GM18498 (cell line): ENCODE measurements around the gene E2F1.

Experiments used
- ATAC-seq: cut with Tn5 transposase; IDR thresholded peaks from one replicate; pipeline ENCODE4 v1.9.1; 2021; ENCODE audit warnings: mild to moderate bottlenecking, moderate library complexity; ENCODE audit not compliant: unreplicated experiment

E2F1 gene

GRCh38 chr20:33686100-33686983, at the start of gene E2F1:
E2F1 (minus strand) TSS chr20:33686385; CDS start chr20:33686264, 121 bp downstream.
- peak; percentile 86 for ATAC-seq

- no peak for ATAC-seq
These were observed 47.7 kb upstream of the E2F1 start for GRCh38 chr20:33733654-33734576.

GRCh38 chr20:33732166-33732970, 46.2 kb upstream of the E2F1 start:
- peak; percentile 68 for ATAC-seq

GRCh38 chr20:33731693-33732165, 45.5 kb upstream of the E2F1 start, which contains the start of gene ZNF341:
ZNF341 (plus strand) TSS chr20:33731996; CDS start chr20:33732022, 26 bp downstream.
- peak; percentile 66 for ATAC-seq

- ATAC-seq: no peak
These were observed 44.9 kb upstream of the E2F1 start for GRCh38 chr20:33730946-33731692.

- no peak for ATAC-seq
These were observed 42.9 kb upstream of the E2F1 start for GRCh38 chr20:33729101-33729500.

GRCh38 chr20:33728463-33728862, 42.3 kb upstream of the E2F1 start:
- ATAC-seq: no peak

GRCh38 chr20:33727806-33728205, 41.6 kb upstream of the E2F1 start:
- no peak for ATAC-seq

GRCh38 chr20:33727115-33727479, 40.9 kb upstream of the E2F1 start:
- ATAC-seq: no peak

GRCh38 chr20:33725607-33726264, 39.6 kb upstream of the E2F1 start:
- no peak for ATAC-seq

- ATAC-seq: no peak
These were observed 38.4 kb upstream of the E2F1 start for GRCh38 chr20:33724439-33725094.

- no peak for ATAC-seq
These were observed 35.4 kb upstream of the E2F1 start for GRCh38 chr20:33721391-33722140.

- peak; percentile 96 for ATAC-seq
These were observed 34.0 kb upstream of the E2F1 start, which contains the start of gene PXMP4 for GRCh38 chr20:33719989-33720709. PXMP4 (minus strand) TSS chr20:33720310; CDS start chr20:33720207, 103 bp downstream.

- no peak for ATAC-seq
These were observed 33.2 kb upstream of the E2F1 start for GRCh38 chr20:33719277-33719988.

GRCh38 chr20:33716498-33716897, 30.3 kb upstream of the E2F1 start:
- no peak for ATAC-seq

- ATAC-seq: no peak
These were observed 27.7 kb upstream of the E2F1 start for GRCh38 chr20:33713865-33714367.

GRCh38 chr20:33711446-33711738, 25.2 kb upstream of the E2F1 start:
- ATAC-seq: no peak
